NCI-H82 (cell line): ENCODE data around the gene ZNF705A.
"Not testable (repeated sequence)": the region's sequence is repeated elsewhere in the genome, so short reads cannot be mapped to it uniquely, and the experiment has no call there.

Experiments
- DNase-seq: peaks from one replicate; lab custom pipeline; 2025; lab: John Stamatoyannopoulos, UW

Gene ZNF705A

GRCh38 chr12:8184206-8184605 lies 27.4 kb downstream of the ZNF705A start:
- not testable (repeated sequence) for DNase-seq

GRCh38 chr12:8188088-8188487 lies 31.3 kb downstream of the ZNF705A start:
- DNase-seq, result peak; percentile 2

- DNase-seq, result not testable (repeated sequence)
Observed at GRCh38 chr12:8197685-8198308, 41.0 kb downstream of the ZNF705A start.

- not testable (repeated sequence) for DNase-seq
Observed at GRCh38 chr12:8218711-8219382, 62.0 kb downstream of the ZNF705A start.

GRCh38 chr12:8221375-8221774 lies 64.6 kb downstream of the ZNF705A start:
- not testable (repeated sequence) for DNase-seq

- DNase-seq, result not testable (repeated sequence)
Observed at GRCh38 chr12:8221844-8222243, 65.0 kb downstream of the ZNF705A start.

- not testable (repeated sequence) for DNase-seq
Observed at GRCh38 chr12:8222303-8222702, 65.5 kb downstream of the ZNF705A start.

GRCh38 chr12:8223646-8224045 lies 66.8 kb downstream of the ZNF705A start:
- not testable (repeated sequence) for DNase-seq

- DNase-seq, result not testable (repeated sequence)
Observed at GRCh38 chr12:8224782-8225181, 68.0 kb downstream of the ZNF705A start.

GRCh38 chr12:8226355-8226754 lies 69.5 kb downstream of the ZNF705A start:
- DNase-seq, result peak; percentile 27

- DNase-seq, result peak; percentile 59
Observed at GRCh38 chr12:8226992-8227731, 70.3 kb downstream of the ZNF705A start, which contains the start of gene FAM90A1. FAM90A1 (minus strand) TSS chr12:8227618; CDS start chr12:8224832, 2,786 bp downstream.

GRCh38 chr12:8227732-8228077 lies 70.9 kb downstream of the ZNF705A start:
- DNase-seq, result not testable (repeated sequence)

- not testable (repeated sequence) for DNase-seq
Observed at GRCh38 chr12:8228607-8229006, 71.8 kb downstream of the ZNF705A start.

GRCh38 chr12:8229486-8229885 lies 72.7 kb downstream of the ZNF705A start:
- DNase-seq, result not testable (repeated sequence)
